GM20431 (cell line): ENCODE results near the gene LOXL1.

Experiments
- in situ Hi-C: fragments of 300-500 bp; cut with MseI, MboI; formaldehyde crosslinking; loops from one replicate; pipeline ENCODE4 v1.15.0; 2020; ENCODE audit warnings: low sequenced_read_pairs; ENCODE audit not compliant: unreplicated experiment

Gene LOXL1

GRCh38 chr15:73921254-73921925, 4.9 kb upstream of the LOXL1 start:
- in situ Hi-C loops = no loop called here

DNA sequence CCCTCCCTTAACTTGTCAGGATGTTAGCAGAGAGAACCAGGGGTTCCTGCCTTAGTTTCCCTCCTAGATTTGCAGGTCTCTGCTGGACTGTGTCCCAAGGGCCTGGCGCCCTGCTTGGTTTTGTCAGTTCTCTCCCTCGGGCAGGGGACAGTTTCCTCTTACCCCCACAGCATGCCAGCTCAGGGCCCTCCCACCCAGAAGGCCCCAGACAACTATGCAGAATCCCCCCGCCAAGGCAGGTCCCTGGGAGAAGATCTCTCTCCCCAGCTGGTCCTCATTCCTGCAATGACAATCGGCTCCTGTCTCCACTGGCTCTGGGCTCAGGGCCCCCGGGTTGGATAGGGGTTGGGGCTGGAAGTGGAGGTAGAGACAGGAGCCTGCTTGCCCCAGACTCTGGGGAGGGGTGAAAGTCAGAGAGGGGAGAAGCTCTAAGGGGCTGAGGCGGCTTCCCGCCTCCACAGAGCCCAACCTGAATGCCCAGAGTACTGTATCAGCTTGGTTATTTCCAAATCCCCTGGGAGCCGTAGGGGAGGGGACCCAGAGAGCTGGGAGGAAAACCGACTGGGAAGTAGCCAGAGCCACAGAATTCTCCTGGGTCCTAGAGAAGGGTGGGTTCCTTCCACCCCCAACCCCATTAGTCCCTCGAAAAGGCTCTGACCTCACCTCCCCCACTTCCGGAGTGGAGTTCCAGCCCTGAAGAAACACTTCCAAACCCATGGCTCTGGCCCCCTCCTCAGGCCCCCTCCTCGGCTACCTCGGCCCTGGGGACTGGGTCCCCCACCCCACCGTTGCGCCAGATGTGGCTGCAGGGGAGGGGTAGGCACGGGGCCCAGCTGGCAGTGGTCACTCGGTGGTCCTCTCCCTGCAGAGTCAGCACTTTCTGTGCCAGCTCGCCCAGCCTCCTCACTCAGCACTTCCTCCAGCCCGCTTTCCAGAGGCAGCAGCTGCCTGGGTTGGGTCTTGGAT, 3.8 kb upstream of the LOXL1 start:
- in situ Hi-C loops = no loop called here

GRCh38 chr15:73923156-73923487, 3.1 kb upstream of the LOXL1 start:
- in situ Hi-C loops = no loop called here

- in situ Hi-C loops = no loop called here
Observed at GRCh38 chr15:73923488-73924164, 2.6 kb upstream of the LOXL1 start.

DNA sequence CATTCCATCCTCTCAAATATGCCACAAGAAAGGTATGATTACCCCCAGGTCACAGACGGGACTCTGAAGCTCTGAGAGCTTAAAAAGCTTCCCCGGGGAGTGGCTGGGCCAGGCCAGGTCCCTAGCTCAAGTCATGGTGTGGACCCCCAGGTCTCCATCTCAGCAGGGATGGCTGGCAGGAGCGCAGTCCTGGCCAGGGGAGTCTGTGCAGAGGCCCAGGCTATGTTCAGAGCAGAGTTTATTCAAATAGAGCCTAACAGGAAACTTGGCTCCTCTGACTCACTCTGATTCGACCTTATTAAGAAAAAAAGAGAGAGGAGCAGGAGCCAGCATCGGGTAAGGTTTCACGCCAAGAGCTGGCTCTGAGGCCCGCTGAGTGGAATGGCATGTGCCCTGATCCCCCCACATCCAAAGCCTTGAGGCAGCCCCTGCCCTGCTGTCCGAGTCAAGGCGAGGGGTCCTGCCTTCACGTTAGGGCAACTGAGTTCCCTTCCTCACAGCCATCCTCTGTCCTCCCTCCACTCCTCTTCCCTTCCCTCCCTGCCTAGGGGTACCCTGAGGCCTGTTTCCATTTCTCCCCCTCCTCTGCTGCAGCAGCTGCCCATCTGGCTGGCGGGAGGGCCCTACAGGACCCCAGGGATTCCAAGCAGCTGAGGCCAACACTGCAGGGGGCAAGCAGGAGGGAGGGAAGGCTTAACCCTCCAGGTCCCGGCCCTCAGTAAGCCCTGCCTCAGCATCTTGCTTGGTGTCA, 1.9 kb upstream of the LOXL1 start:
- in situ Hi-C loops = no loop called here

GRCh38 chr15:73925848-73926218, 429 bp upstream of the LOXL1 start:
- in situ Hi-C loops = no loop called here

DNA sequence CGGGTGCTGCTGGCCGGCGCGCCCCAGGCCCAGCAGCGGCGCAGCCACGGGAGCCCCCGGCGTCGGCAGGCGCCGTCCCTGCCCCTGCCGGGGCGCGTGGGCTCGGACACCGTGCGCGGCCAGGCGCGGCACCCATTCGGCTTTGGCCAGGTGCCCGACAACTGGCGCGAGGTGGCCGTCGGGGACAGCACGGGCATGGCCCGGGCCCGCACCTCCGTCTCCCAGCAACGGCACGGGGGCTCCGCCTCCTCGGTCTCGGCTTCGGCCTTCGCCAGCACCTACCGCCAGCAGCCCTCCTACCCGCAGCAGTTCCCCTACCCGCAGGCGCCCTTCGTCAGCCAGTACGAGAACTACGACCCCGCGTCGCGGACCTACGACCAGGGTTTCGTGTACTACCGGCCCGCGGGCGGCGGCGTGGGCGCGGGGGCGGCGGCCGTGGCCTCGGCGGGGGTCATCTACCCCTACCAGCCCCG, 777 bp downstream of the LOXL1 start:
- in situ Hi-C loops = no loop called here

DNA sequence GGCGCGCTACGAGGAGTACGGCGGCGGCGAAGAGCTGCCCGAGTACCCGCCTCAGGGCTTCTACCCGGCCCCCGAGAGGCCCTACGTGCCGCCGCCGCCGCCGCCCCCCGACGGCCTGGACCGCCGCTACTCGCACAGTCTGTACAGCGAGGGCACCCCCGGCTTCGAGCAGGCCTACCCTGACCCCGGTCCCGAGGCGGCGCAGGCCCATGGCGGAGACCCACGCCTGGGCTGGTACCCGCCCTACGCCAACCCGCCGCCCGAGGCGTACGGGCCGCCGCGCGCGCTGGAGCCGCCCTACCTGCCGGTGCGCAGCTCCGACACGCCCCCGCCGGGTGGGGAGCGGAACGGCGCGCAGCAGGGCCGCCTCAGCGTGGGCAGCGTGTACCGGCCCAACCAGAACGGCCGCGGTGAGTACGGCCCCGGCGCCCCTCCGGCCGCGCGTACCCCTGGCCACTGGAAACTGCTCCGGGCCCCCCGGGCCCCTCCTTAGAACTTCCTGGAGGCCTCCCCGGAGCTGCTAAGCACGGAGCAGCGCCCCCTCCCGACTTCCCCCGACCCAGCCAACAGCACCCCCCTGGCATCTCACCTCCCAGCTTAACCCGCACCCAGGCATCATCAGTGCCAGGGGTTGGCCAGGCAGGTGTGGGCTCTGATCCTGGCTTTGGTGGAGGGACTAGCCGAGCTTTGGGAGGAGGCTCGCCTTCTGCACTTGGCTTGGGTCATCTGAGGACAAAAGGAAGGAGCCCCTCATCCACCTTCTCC, 1.4 kb downstream of the LOXL1 start:
- in situ Hi-C loops = no loop called here

GRCh38 chr15:73928241-73928579, 1.9 kb downstream of the LOXL1 start:
- in situ Hi-C loops = no loop called here

DNA sequence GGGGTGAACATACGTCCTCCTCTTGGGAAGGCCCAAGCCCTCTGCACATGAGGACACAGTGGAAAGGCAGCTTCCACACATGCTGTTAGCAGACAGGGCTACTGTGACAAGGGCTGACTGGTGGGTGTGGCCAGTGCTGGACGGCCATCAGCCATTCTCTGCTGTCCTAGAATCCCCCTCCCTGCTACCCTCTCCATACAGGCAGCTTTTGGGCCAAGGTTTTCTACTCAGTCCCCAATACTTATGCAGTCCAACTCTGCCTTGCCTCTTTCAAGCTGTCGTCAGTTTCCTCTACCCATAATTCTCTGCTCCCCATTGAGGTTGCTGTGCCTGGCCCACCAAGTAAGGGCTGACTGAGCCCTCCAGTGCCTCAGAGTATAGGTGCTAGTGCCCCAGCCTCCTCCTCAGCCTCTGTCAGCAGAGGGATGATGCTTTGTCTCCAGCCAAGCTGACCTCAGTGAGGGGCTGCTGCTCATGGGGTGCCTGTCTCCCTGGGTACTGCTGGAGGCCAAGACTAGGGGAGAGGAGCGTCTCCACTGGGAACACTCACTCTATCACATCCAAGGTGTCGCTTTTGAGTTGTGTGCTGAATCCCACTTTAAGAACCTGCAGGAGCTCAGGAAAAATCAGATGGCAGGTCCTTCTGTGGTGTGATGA, 2.8 kb downstream of the LOXL1 start:
- in situ Hi-C loops = no loop called here

GRCh38 chr15:73930371-73930770, 4.1 kb downstream of the LOXL1 start:
- in situ Hi-C loops = no loop called here

DNA sequence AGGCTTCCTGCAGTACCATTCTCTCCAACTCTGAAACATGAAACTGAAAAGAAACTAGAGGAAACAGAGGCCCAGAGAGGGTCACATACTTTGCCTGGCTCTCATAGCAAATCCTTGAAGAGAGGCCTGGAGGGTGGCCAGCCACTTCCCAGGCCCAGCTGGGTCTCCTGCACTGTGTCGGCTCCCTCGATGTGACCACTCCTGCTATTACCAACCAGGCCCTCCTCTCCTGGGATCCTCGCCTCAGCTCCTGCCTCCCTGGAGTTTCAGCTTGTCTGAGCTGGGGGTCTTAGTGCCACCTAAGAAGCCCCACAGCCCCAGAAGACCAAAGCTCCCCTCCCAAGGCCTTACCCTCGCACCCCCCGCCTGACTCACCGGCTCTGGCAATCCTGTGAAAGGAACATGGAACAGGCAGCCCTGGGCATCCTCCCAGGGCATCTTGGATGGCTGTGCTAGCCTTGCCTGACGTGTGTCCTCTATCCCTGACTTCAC, 4.6 kb downstream of the LOXL1 start:
- in situ Hi-C loops = no loop called here

- in situ Hi-C loops = no loop called here
Observed at GRCh38 chr15:73931441-73931840, 5.2 kb downstream of the LOXL1 start.

GRCh38 chr15:73932381-73933191, 6.3 kb downstream of the LOXL1 start:
- in situ Hi-C loops = no loop called here

DNA sequence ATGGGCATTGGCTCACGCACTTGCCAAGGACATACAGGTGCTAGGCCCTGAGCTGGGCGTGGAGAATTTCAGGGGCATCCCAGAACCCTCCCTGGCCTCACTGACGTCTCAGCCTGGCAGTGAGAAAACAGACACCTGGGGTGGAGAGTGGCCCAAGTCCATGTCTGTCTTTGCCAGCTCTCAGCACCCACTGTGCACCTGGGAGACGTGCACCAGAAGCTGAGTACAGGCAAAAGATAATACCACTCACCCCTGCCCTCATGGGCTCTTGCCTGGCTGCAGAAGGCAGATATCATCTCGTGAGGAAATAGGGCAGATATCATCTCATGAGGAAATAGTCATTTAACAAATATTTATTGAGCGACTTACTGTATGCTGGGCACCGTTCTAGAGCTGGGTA, 8.0 kb downstream of the LOXL1 start:
- in situ Hi-C loops = no loop called here

DNA sequence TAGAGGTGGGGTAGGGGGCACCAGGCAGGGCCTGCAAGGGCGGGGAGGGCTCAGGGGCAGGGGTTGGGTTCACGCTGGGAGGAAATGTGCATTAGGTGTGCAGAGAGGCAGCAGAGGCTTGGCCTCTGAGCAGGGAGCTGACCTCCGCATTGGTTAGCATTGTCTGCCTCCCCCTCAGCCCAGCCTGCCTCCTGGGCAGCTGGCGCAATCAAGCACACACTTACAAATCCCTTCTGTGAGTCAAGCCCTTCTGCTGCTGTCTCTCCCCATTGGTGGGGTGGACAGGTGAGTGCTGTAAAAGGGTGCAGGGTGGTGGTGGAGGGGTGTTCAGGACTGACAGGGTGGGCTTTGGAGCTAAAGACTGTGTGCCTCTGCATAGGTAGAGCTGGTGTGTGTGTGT, 9.3 kb downstream of the LOXL1 start:
- in situ Hi-C loops = no loop called here

DNA sequence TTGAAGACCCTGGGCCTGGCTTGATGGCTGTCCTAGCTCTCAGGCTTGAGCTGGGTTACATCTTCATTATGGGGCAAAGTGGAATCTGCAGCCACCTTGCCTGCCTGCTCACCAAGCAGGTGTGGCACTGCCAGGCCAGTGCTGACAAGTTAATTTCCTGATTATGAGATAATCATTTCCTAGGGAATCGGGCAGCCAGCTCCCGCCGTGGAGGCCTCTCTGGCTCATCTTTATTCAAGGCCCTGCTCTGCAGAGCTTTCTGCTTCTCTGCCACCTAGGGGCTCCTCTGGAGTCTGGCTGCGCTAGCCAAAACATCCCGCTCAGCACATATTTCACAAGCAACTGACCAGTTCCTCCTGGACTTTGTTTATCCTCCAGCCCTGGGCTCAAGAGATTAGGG, 9.9 kb downstream of the LOXL1 start:
- in situ Hi-C loops = no loop called here

- in situ Hi-C loops = no loop called here
Observed at GRCh38 chr15:73936588-73937290, 10.5 kb downstream of the LOXL1 start.
